Activated naive CD4-positive, alpha-beta T cell treated with anti-CD3 and anti-CD28 coated beads, Interleukin-2, amount 50 U/mL, for 16 hours (primary cell): ENCODE results near the gene DDX54.
A peak's percentile ranks its signal among the peaks of the same experiment; 100 is the strongest.
"Not testable (repeated sequence)": the region's sequence is repeated elsewhere in the genome, so short reads cannot be mapped to it uniquely, and the experiment has no call there.

Experiments
- DNase-seq: peaks from one replicate; pipeline ENCODE4 v3.0.0-alpha.2; 2020

DDX54 gene

GRCh38 chr12:113214895-113215400 is 29.7 kb upstream of the DDX54 start:
- no peak for DNase-seq

- DNase-seq: no peak
Observed at GRCh38 chr12:113211160-113211559, 25.9 kb upstream of the DDX54 start.

DNA sequence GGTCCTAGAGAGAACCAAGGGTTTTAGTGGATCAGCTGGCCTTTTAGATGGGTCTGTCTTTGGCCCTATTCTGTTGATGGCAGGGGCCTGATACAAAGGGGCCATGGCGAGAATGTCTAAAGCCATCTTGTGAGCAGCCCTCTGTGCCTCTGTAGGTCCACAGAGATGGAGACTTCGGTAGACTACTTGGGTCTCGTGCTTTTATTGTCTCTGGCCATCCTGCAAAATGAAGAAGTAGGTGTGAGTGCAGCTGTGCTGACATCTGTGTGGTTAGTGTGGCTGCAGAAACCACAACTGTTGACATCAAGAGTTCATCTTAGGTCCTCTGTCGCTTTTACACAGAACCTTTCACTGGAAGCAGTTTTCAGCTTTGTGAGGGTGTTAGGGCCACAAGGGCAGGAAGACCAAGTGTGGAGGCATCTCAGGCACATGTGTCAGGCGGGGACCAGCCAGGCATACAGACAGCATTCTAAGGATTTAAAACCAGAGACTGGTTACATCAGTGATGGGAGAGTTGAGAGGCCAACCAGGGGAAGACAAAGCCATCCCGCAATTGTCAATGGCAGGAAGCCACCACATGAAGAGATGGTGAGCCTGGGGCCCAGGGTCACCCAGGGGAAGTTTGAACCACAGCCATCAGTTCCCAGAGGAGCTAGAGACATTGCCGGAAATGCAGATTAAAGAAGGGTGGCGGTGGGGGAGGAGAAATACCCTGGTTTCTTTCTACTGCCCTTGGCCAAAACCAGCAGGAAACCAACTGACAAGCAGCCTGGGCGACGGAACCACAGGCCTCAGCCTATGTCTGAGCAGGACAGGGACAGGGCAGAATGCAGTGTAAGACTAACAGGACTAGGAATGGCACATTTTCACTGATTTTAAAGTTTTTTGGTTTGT is 23.0 kb upstream of the DDX54 start:
- DNase-seq: no peak

DNA sequence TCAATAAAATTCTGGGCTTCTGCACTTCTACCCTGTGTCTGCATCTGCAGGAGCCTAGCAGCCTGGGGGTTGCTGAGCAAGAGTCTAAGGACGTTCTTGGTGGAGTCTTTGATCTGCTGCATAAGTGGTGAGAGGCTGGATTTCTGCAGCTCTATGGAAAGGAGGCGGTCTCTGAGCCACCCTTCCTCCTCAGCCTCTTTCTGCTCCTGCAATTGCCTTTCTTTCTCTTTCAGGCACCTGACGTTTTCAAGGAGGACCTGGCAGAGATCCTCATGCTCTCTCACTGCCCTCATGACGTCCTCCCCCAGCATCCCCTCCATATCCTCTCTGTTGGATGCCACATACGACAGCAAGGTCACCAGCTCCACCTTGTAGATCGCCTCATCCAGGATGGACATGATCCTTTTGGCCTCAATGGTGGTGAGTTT is 22.3 kb upstream of the DDX54 start:
- no peak for DNase-seq

DNA sequence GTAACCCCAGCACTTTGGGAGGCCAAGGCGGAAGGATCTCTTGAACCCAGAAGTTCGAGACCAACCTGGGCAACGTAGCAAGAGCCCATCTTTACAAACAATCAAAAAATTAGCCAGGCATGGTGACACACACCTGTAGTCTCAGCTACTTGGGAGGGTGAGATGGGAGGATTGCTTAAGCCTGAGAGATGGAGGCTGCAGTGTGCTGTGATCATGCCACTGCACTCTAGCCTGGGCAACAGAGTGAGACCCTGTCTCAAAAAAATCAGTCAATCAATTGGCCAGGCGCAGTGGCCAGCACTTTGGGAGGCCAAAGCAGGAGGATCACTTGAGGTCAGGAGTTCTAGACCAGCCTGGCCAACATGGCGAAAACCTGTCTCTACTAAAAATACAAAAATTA is 21.5 kb upstream of the DDX54 start:
- not testable (repeated sequence) for DNase-seq

- DNase-seq: no peak
Observed at GRCh38 chr12:113204804-113205203, 19.5 kb upstream of the DDX54 start.

DNA sequence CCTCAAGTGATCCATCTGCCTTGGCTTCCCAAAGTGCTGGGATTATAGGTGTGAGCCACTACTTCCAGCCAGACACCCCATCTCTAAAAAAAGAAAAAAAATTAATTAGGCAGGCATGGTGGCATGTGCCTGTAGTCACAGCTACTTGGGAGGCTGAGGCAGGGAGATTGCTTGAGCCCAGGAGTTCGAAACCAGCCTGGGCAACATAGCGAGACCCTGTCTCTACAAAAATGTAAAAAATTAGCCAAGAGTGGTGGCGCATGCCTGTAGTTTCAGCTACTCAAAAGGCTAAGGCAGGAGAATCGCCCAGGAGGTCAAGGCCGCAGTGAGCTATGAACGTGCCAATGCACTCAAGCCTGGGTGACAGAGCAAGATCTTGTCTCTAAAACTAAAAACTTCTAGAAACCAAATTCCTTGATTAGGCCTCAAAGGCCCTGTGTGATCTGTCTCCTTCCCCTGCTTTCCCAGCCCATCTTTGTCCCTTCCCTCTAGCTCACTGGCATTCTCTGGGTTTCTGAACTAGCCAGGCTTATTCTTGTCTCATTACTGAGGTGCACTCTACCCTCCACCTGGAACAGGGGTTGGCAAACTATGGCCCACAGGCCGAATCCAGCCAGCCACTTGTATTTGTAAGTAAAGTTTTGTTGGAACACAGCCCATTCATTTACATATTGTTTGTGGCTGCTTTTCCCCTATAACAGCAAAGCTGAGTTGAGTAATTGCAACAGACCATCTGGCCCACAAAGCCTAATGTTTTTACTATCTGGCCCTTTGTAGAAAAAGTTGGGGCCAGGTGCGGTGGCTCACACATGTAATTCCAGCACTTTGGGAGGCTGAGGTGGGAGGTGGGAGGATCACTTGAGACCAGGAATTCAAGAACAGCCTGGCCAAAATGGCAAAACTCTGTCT is 18.8 kb upstream of the DDX54 start:
- DNase-seq: no peak

- DNase-seq: no peak
Observed at GRCh38 chr12:113202300-113203075, 17.2 kb upstream of the DDX54 start.

- no peak for DNase-seq
Observed at GRCh38 chr12:113201187-113202177, 16.2 kb upstream of the DDX54 start.

- DNase-seq: no peak
Observed at GRCh38 chr12:113200021-113200797, 14.9 kb upstream of the DDX54 start.

- DNase-seq: no peak
Observed at GRCh38 chr12:113198296-113198695, 13.0 kb upstream of the DDX54 start.

- no peak for DNase-seq
Observed at GRCh38 chr12:113197518-113198077, 12.3 kb upstream of the DDX54 start.

- peak; percentile 46 for DNase-seq
Observed at GRCh38 chr12:113196990-113197389, 11.7 kb upstream of the DDX54 start.

DNA sequence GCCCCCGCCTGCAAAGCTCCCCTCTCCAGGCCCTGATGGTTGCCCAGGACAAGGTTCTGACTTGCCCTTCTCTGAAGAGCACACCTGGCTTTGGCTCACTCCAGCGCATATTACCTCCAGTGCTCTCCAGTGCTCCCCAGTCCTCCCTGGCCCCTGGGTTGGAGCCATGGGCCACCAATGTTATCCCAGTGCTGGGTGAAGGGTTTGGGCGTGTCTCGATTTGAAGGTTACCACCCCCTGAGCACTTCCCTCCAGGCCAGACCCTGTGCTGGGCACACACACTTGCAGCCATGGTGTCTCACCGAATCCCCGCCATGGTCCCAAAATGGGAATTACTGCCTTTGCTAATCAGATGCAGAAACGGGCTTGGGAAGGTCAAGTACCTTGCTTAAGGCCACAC is 11.3 kb upstream of the DDX54 start:
- DNase-seq: no peak

GRCh38 chr12:113195598-113195997 is 10.3 kb upstream of the DDX54 start:
- no peak for DNase-seq

- no peak for DNase-seq
Observed at GRCh38 chr12:113194971-113195391, 9.7 kb upstream of the DDX54 start.

- DNase-seq: no peak
Observed at GRCh38 chr12:113191227-113191626, 5.9 kb upstream of the DDX54 start.

GRCh38 chr12:113190761-113191160 is 5.5 kb upstream of the DDX54 start:
- DNase-seq: no peak

DNA sequence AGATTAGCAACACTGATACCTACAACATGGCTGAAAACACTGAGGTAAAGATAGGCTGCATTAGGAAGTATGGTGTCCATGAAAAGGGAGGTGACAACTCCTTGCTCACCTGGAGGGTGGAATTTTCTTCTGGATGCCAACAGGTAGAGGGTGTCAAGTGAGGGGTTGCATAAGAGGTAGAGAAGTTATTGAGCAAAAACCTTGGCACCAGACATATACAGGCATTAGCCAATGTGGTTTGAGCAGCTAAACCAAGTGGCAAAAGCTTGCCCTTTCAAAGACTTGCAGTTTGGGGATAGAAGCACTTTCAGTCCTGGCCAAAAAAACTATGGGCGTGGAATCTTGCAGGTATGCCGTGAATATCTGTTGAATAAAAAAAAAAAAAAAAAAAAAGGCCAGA is 4.1 kb upstream of the DDX54 start:
- no peak for DNase-seq

- DNase-seq: no peak
Observed at GRCh38 chr12:113186666-113187325, 1.5 kb upstream of the DDX54 start.
